Progenitor cell of endocrine pancreas (in vitro differentiated cells): ENCODE results near the gene DCPS. TPM values are rescaled to one million over a fixed set of nuclear protein-coding genes. Genes with fewer than 3 reads are reported as not detected.

Source experiments
- DNase-seq: peaks from one replicate; pipeline ENCODE4 v3.0.0; 2021; ENCODE audit warnings: low spot score; ENCODE audit not compliant: unreplicated experiment
- H3K27ac Mint-ChIP-seq: 2 replicates; pipeline ENCODE4 v1.8.0; 2021; ENCODE audit warnings: mild to moderate bottlenecking, moderate library complexity, mixed read lengths
- H3K27me3 Mint-ChIP-seq: 2 replicates; pipeline ENCODE4 v1.8.0; 2021; ENCODE audit warnings: mixed read lengths
- H3K36me3 Mint-ChIP-seq: 2 replicates; pipeline ENCODE4 v1.8.0; 2022; ENCODE audit warnings: mixed read lengths; ENCODE audit not compliant: insufficient read depth
- H3K4me1 Mint-ChIP-seq: 2 replicates; pipeline ENCODE4 v1.8.0; 2021; ENCODE audit warnings: low read depth, mixed read lengths
- H3K4me3 Mint-ChIP-seq: 2 replicates; pipeline ENCODE4 v1.8.0; 2021; ENCODE audit warnings: low read depth, mild to moderate bottlenecking, moderate library complexity, mixed read lengths
- H3K9me3 Mint-ChIP-seq: 2 replicates; pipeline ENCODE4 v1.8.0; 2021; ENCODE audit warnings: low read depth, mixed read lengths
- total RNA-seq: library from RNA; stranded (reverse); gene quantifications from 2 replicates; pipeline ENCODE4 v1.2.1, GENCODE V29; 2021
- TF ChIP-seq, protein P1 (sequence below): fragments of 200-600 bp; sonication (generic); IDR thresholded peaks from one replicate; pipeline ENCODE4 v1.5.0; 2021; ENCODE audit warnings: antibody characterized with exemption, mild to moderate bottlenecking; ENCODE audit not compliant: unreplicated experiment

The DCPS gene
- total RNA-seq, 1 donor from 2014 or later = 17.9 TPM

DNA sequence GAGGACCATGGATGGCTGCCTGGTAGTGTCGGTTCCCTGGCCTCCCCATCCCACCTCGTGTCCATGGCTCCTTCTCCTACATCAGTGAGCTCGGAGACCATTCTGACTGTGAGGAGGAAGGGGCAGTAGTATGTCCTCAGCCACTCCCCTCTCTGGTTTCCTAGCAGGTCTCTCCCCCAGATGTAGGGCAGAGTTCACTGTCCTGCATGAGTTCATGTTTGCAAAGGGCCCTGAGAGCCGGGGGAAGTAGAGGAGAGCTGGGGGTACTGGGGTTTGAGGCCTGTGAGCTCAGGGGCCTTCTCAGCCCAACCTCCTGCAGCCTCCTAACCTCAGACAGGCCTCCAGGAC is 33.2 kb downstream of the DCPS start:
- Mint-ChIP-seq H3K4me1 (peaks cover 12% of the 10 kb centered on the region), H3K27me3 (no peaks in the 10 kb centered on the region), H3K9me3 (no peaks in the 10 kb centered on the region), H3K27ac (no peak overlapping the region), H3K4me3 (no peak overlapping the region), H3K36me3 (peaks cover 10% of the 10 kb centered on the region)
- TF ChIP-seq, protein P1, sequence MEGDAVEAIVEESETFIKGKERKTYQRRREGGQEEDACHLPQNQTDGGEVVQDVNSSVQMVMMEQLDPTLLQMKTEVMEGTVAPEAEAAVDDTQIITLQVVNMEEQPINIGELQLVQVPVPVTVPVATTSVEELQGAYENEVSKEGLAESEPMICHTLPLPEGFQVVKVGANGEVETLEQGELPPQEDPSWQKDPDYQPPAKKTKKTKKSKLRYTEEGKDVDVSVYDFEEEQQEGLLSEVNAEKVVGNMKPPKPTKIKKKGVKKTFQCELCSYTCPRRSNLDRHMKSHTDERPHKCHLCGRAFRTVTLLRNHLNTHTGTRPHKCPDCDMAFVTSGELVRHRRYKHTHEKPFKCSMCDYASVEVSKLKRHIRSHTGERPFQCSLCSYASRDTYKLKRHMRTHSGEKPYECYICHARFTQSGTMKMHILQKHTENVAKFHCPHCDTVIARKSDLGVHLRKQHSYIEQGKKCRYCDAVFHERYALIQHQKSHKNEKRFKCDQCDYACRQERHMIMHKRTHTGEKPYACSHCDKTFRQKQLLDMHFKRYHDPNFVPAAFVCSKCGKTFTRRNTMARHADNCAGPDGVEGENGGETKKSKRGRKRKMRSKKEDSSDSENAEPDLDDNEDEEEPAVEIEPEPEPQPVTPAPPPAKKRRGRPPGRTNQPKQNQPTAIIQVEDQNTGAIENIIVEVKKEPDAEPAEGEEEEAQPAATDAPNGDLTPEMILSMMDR = no peak
- no peak for DNase-seq

DNA sequence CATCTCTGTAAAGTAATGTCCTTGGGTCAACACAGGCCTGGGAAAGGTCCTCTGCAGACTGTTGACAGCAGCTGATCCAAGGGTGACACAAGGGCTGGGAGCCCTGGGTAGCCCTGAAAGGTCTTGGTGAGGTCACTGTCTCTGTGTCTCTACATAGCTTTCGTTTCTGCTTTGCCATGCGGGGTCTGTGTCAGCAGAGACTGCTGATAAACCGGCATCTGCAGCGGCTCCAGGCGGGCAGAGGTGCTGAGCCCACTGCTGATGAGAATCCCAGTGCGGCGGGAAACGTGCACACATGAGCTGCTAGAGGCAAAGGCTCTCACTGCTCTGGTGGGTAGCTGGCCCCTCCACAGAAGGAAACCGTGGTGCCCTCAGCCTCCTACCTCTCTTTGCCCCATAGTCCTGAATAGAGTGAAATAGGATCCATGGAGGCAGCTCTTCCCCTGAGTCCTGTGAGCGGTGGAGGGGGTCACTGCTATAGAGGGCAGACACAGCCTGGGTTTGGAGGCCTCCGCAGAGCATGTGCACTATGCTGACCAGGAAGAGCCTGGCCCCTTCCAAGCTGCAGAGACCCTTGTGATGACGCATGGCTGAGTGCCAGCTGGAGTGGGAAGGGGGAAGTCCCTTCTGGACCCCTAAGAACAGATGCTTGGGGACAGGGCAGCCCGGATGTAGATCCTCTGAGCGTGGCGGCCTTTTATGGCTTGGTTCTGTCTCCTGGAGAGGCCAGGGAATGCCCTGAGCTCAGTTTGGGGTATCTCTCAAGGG is 33.8 kb downstream of the DCPS start:
- TF ChIP-seq, protein P1 = no peak
- DNase-seq = no peak
- peaks cover 9% of the 10 kb centered on the region for H3K36me3 Mint-ChIP-seq
- no peaks in the 10 kb centered on the region for H3K9me3 Mint-ChIP-seq
- no peaks in the 10 kb centered on the region for H3K27me3 Mint-ChIP-seq
- H3K4me1 Mint-ChIP-seq = peaks cover 12% of the 10 kb centered on the region
- H3K27ac Mint-ChIP-seq = no peak overlapping the region
- H3K4me3 Mint-ChIP-seq = no peak overlapping the region

GRCh38 chr11:126338346-126339055 is 34.6 kb downstream of the DCPS start:
- Mint-ChIP-seq H3K27me3 (no peaks in the 10 kb centered on the region), H3K36me3 (peaks cover 9% of the 10 kb centered on the region), H3K27ac (no peak overlapping the region), H3K9me3 (no peaks in the 10 kb centered on the region), H3K4me1 (peaks cover 12% of the 10 kb centered on the region), H3K4me3 (no peak overlapping the region)
- TF ChIP-seq, protein P1 = no peak
- no peak for DNase-seq

DNA sequence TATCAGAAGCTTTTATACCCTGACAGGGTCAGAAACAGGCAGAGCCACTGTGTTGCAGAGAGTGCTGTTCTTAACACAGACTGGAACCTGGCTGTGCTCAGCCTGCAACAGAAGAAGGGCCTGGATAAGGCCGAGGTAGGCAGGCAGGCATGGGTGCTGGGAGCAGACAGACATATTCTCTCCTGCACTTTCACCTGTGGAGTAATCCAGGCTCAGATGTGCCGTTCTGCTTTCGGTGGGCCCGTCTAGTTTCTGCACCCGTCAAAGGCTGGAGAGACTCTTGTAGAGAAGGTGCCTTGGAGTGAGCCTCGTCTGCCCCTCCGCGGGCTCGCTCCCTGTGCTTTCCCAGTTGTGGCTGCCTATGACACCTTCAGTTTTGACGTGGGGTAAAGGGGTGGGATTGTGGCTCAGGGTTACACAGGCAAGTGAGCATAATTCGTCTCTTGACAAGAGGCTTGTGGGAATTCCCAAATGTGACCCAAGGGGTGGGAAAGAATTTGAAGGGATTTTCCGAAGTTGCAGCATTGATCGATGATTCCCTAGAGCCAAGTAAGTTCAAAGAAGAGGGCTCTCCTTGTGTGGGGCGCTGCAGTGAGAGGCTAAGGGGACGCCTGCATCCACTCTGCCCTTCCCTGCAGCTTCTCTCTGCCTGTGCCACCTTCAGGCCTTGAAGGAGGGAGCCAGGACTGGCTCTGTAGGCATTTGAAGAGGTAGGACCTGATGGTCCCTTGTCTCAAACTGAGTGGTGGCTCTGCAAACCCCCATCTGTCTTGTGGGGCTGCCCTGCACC is 35.4 kb downstream of the DCPS start:
- TF ChIP-seq, protein P1 = no peak
- no peak for DNase-seq
- Mint-ChIP-seq H3K27ac (no peak overlapping the region), H3K27me3 (no peaks in the 10 kb centered on the region), H3K36me3 (peaks cover 8% of the 10 kb centered on the region), H3K9me3 (no peaks in the 10 kb centered on the region), H3K4me1 (peaks cover 12% of the 10 kb centered on the region), H3K4me3 (no peak overlapping the region)

DNA sequence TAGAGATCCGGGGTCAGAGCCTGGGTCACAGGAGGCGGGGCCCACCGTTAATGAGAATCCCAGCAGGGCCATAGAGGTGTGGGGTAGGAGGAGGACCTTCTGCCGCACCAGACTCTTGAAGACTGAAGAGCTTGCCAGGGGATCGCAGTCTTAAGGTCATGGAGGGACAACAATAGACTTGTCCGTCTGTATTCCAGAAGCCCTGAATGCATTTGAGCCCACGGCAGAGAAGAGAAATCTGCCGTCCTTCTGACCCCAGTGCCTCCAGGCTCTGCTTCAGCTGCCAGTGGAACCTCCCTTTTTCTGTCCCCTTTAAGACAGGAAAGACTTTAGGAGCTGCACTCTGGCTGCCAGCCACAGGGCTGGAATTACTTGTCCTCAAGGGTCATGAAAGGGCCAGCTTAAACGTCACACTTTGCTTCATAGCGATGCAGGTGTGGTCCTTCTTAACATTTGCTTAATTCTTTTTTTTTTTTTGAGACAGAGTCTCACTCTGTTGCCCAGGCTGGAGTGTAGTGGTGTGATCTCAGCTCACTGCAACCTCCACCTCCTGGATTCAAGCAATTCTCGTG is 36.1 kb downstream of the DCPS start:
- Mint-ChIP-seq H3K27me3 (no peaks in the 10 kb centered on the region), H3K36me3 (peaks cover 7% of the 10 kb centered on the region), H3K27ac (no peak overlapping the region), H3K4me1 (peaks cover 12% of the 10 kb centered on the region), H3K4me3 (no peak overlapping the region), H3K9me3 (no peaks in the 10 kb centered on the region)
- no peak for DNase-seq
- TF ChIP-seq, protein P1 = no peak
